ENCODE measurements around the gene ARHGEF28. TPM values are rescaled to one million over a fixed set of nuclear protein-coding genes. Genes with fewer than 3 reads are reported as not detected.

Gene ARHGEF28
- total and polyA plus RNA-seq, 2 of the 13 experiments (the other 11 are each of a cell fraction or from before 2014, with no cell fraction given), result 17.4 to 34.1 TPM

- no peak for TF ChIP-seq SMARCC2 (IDR thresholded peaks at IDR 0.05)
- no peak for TF ChIP-seq ZFP41 (CRISPR knock-in tag; IDR thresholded peaks at IDR 0.05; ENCODE audit: borderline replicate concordance)
- TF ChIP-seq BCL3 (CRISPR knock-in tag; IDR thresholded peaks at IDR 0.05), result no peak
- no peak for TF ChIP-seq ZMYM4 (CRISPR knock-in tag; IDR thresholded peaks at IDR 0.05)
- no peak for TF ChIP-seq XBP1 (CRISPR knock-in tag; IDR thresholded peaks at IDR 0.05)
- TF ChIP-seq NPAS2 (CRISPR knock-in tag; IDR thresholded peaks at IDR 0.05; ENCODE audit: borderline replicate concordance), result no peak
- 0 out of 2 replicates have a peak, but pooled peaks have one; percentile 50 for TF ChIP-seq FOXO1 (CRISPR knock-in tag; IDR thresholded peaks at IDR 0.05)
- peak; percentile 55 for TF ChIP-seq NCOA2 (CRISPR knock-in tag; IDR thresholded peaks at IDR 0.05)
- TF ChIP-seq ATF6 (CRISPR knock-in tag; conservative IDR thresholded peaks at IDR 0.05), result no peak
- TF ChIP-seq SNRNP70 (IDR thresholded peaks at IDR 0.05; ENCODE audit: low read depth, low read length), result no peak
- no peak for TF ChIP-seq NRL (CRISPR knock-in tag; IDR thresholded peaks at IDR 0.05; ENCODE audit: borderline replicate concordance)
- TF ChIP-seq ZNF318 (CRISPR knock-in tag; IDR thresholded peaks at IDR 0.05), result no peak
- TF ChIP-seq RBM22 (optimal IDR thresholded peaks at IDR 0.05; ENCODE audit: low read length), result no peak
- no peak for TF ChIP-seq KLF16 (CRISPR knock-in tag; IDR thresholded peaks at IDR 0.05)
- TF ChIP-seq ZNF775 (CRISPR knock-in tag; IDR thresholded peaks at IDR 0.05; ENCODE audit: borderline replicate concordance), result no peak
- no peak for TF ChIP-seq SIX1 (CRISPR knock-in tag; IDR thresholded peaks at IDR 0.05; ENCODE audit: borderline replicate concordance)
- TF ChIP-seq ZBTB43 (CRISPR knock-in tag; conservative IDR thresholded peaks at IDR 0.05), result no peak
Observed at GRCh38 chr5:73985145-73985544, 359.1 kb downstream of the ARHGEF28 start (continued).
